GM12878 (cell line): ENCODE measurements around the gene KLF9.

Experiments used
- EZH2 ChIP-seq: IDR thresholded peaks from 2 replicates; pipeline ENCODE4 v1.6.1; 2012; ENCODE audit warnings: low read depth, mild to moderate bottlenecking, control low read depth, inconsistent platforms, low read length, borderline replicate concordance; ENCODE audit not compliant: control insufficient read depth
- POLR2A ChIP-seq: IDR thresholded peaks from 2 replicates; pipeline ENCODE4 v1.6.1; 2011; ENCODE audit warnings: low read depth, mild to moderate bottlenecking, low read length
- SIX5 ChIP-seq: IDR thresholded peaks from 2 replicates; pipeline ENCODE4 v1.6.1; 2011; ENCODE audit warnings: mild to moderate bottlenecking, low read depth, low read length, moderate library complexity; ENCODE audit not compliant: severe bottlenecking

- no peak for TF ChIP-seq EZH2
- no peak for TF ChIP-seq POLR2A
- no peak for TF ChIP-seq SIX5
These were observed 5.2 kb downstream of the KLF9 start for GRCh38 chr9:70409280-70409679.
